GM12891 (cell line): Measurements from ENCODE around the gene CSGALNACT2.

Experiments
- POLR2A ChIP-seq: IDR thresholded peaks from 2 replicates; pipeline ENCODE4 v1.6.1; 2011; ENCODE audit warnings: low read depth, low read length, control low read depth
- POLR2AphosphoS5 ChIP-seq: IDR thresholded peaks from 2 replicates; pipeline ENCODE4 v1.6.1; 2011; ENCODE audit warnings: low read depth, low read length, control low read depth
- POU2F2 ChIP-seq: IDR thresholded peaks from 2 replicates; pipeline ENCODE4 v1.6.1; 2011; ENCODE audit warnings: low read depth, mild to moderate bottlenecking, control low read depth, low read length, moderate library complexity
- SPI1 ChIP-seq: IDR thresholded peaks from 2 replicates; pipeline ENCODE4 v1.6.1; 2011; ENCODE audit warnings: low read depth, low read length, control low read depth
- TAF1 ChIP-seq: IDR thresholded peaks from 2 replicates; pipeline ENCODE4 v1.6.1; 2011; ENCODE audit warnings: low read depth, low read length, control low read depth

- no peak for TF ChIP-seq POLR2AphosphoS5
- peak; percentile 53 for TF ChIP-seq POLR2A
- TF ChIP-seq TAF1: peak; percentile 56; the same call in 1 of the 2 replicates
- TF ChIP-seq SPI1: peak; percentile 16; the same call in 1 of the 2 replicates
- TF ChIP-seq POU2F2: no peak
Observed at GRCh38 chr10:43138021-43138756, at the start of gene CSGALNACT2.
